HepG2 (cell line): ENCODE data around the gene SEC31A. TPM values are rescaled to one million over a fixed set of nuclear protein-coding genes. Genes with fewer than 3 reads are reported as not detected.

Source experiments
- ATAC-seq: fragments of 200-7000 bp; cut with Tn5 transposase; 3 replicates; pipeline ENCODE4 v1.9.1; 2020; ENCODE audit warnings: mild to moderate bottlenecking, moderate library complexity
- BruUV-seq: library from RNA; stranded (reverse); fragments of 400-500 nt; replicated peaks from 2 replicates; lab custom pipeline; 2021; lab: Mats Ljungman, UMichigan
- CTCF ChIA-PET: fragments of 300-600 bp; formaldehyde crosslinking; extraction: SDS; loops from one replicate; lab custom pipeline; 2021; ENCODE audit warnings: low total read pairs, inconsistent platforms, low intra/inter-chr PET ratio; lab: Yijun Ruan, JAX
- POLR2A ChIA-PET: fragments of 350-600 bp; sonication (Branson Sonifier 250); formaldehyde crosslinking; loops from one replicate; lab custom pipeline; 2020; ENCODE audit warnings: antibody characterized with exemption, inconsistent platforms; lab: Yijun Ruan, JAX
- DNase-seq: peaks from one replicate; pipeline ENCODE4 v3.0.0-alpha.2; 2015; ENCODE audit warnings: low spot score
- FAIRE-seq: peaks from 3 replicates; lab custom pipeline; 2011; peaks lifted over from hg19 to GRCh38; lab: Jason Lieb, UNC
- H2AFZ ChIP-seq: one replicate; pipeline ENCODE4 v1.6.1; 2011; ENCODE audit warnings: low read length, inconsistent platforms
- H3K27ac ChIP-seq: fragments of 300-600 bp; 3 replicates; pipeline ENCODE4 v1.8.0; 2011; ENCODE audit warnings: mixed run types, mild to moderate bottlenecking, mixed read lengths, low read length, inconsistent platforms; ENCODE audit not compliant: insufficient read depth; ENCODE audit errors: extremely low read length
- H3K27me3 ChIP-seq, 2 experiments: fragments of 200-600 bp in 1 of 2; 2 replicates in 1 of 2; 3 replicates in 1 of 2; pipeline versions ENCODE4 v1.6.0 to v1.8.0; 2011; ENCODE audit warnings: low read length in 2 of 2, mild to moderate bottlenecking in 2 of 2, moderate library complexity in 2 of 2, inconsistent platforms in 1 of 2; ENCODE audit not compliant: insufficient read depth in 2 of 2, control insufficient read depth in 1 of 2
- H3K36me3 ChIP-seq, 2 experiments: fragments of 200-600 bp in 1 of 2; replicated peaks in 1 of 2; 2 replicates in 1 of 2; 3 replicates in 1 of 2; pipeline versions ENCODE4 v1.5.1 to v1.8.0; 2011; ENCODE audit warnings: low read length in 2 of 2, inconsistent platforms in 1 of 2; ENCODE audit not compliant: insufficient read depth in 2 of 2, control insufficient read depth in 1 of 2
- H3K4me1 ChIP-seq: 2 replicates; pipeline ENCODE4 v1.5.1; 2012; ENCODE audit warnings: low read length, inconsistent platforms; ENCODE audit not compliant: insufficient read depth
- H3K4me2 ChIP-seq: 2 replicates; pipeline ENCODE4 v1.6.0; 2011; ENCODE audit warnings: low read depth, low read length, inconsistent platforms
- H3K4me3 ChIP-seq, 3 experiments: fragments of 200-600 bp in 1 of 3; sonication (generic), shearing (Covaris generic) in 1 of 3; replicated peaks in 1 of 3; 2 replicates each; pipeline ENCODE4 v1.5.1; 2011 to 2016; ENCODE audit warnings: low read length in 3 of 3, inconsistent platforms in 2 of 3, low read depth in 2 of 3, mild to moderate bottlenecking in 2 of 3, control low read depth in 1 of 3, mixed read lengths in 1 of 3; ENCODE audit not compliant: insufficient read depth in 1 of 3
- H3K79me2 ChIP-seq: one replicate; pipeline ENCODE4 v1.6.1; 2011; ENCODE audit warnings: low read length, inconsistent platforms; ENCODE audit not compliant: insufficient read depth
- H3K9ac ChIP-seq: 2 replicates; pipeline ENCODE4 v1.6.0; 2011; ENCODE audit warnings: mild to moderate bottlenecking, low read depth, low read length, inconsistent platforms; ENCODE audit not compliant: insufficient read depth
- H3K9me3 ChIP-seq: 2 replicates; pipeline ENCODE4 v1.5.1; 2012; ENCODE audit warnings: mild to moderate bottlenecking, low read length
- H4K20me1 ChIP-seq: 2 replicates; pipeline ENCODE4 v1.6.0; 2011; ENCODE audit warnings: inconsistent platforms, mild to moderate bottlenecking, low read length, moderate library complexity; ENCODE audit not compliant: insufficient read depth
- CREM ChIP-seq, 2 experiments: sonication (generic) in 1 of 2; formaldehyde crosslinking in 1 of 2; IDR thresholded peaks; 2 replicates each; pipeline versions ENCODE4 v1.4.0 to v1.6.1; 2016 to 2020; ENCODE audit warnings: antibody characterized with exemption in 1 of 2, mild to moderate bottlenecking in 1 of 2, missing genetic modification reagents in 1 of 2
- EZH2 ChIP-seq: conservative IDR thresholded peaks from 2 replicates; pipeline ENCODE4 v1.6.1; 2012; ENCODE audit warnings: mild to moderate bottlenecking, low read depth, low read length, moderate library complexity
- JUN ChIP-seq: sonication (generic); formaldehyde crosslinking; IDR thresholded peaks from 2 replicates; pipeline ENCODE4 v1.4.0; 2020; ENCODE audit warnings: mild to moderate bottlenecking, missing genetic modification reagents
- NR3C1 ChIP-seq: sonication (generic); formaldehyde crosslinking; IDR thresholded peaks from 2 replicates; pipeline ENCODE4 v1.4.0; 2020; ENCODE audit warnings: missing genetic modification reagents
- REL ChIP-seq: sonication (generic); formaldehyde crosslinking; conservative IDR thresholded peaks from 2 replicates; pipeline ENCODE4 v1.8.0; 2022; ENCODE audit warnings: mild to moderate bottlenecking, missing genetic modification reagents, moderate library complexity
- SALL1 ChIP-seq: sonication (generic); formaldehyde crosslinking; IDR thresholded peaks from 2 replicates; pipeline ENCODE4 v1.8.0; 2022; ENCODE audit warnings: mild to moderate bottlenecking, missing genetic modification reagents
- SATB2 ChIP-seq: sonication (generic); formaldehyde crosslinking; IDR thresholded peaks from 2 replicates; pipeline ENCODE4 v1.5.0; 2020; ENCODE audit warnings: missing genetic modification reagents
- SYNCRIP ChIP-seq: fragments of 200-400 bp; formaldehyde crosslinking; IDR thresholded peaks from 2 replicates; pipeline ENCODE4 v1.6.1; 2018; ENCODE audit warnings: mild to moderate bottlenecking, low read depth, low read length; ENCODE audit not compliant: insufficient read depth
- TSC22D2 ChIP-seq: sonication (generic); formaldehyde crosslinking; IDR thresholded peaks from 2 replicates; pipeline ENCODE4 v1.5.1; 2020; ENCODE audit warnings: missing genetic modification reagents, mild to moderate bottlenecking, borderline replicate concordance
- ZNF138 ChIP-seq: sonication (generic); formaldehyde crosslinking; IDR thresholded peaks from 2 replicates; pipeline ENCODE4 v1.5.0; 2020; ENCODE audit warnings: mild to moderate bottlenecking, low read depth, missing genetic modification reagents
- ZNF713 ChIP-seq: sonication (generic); formaldehyde crosslinking; IDR thresholded peaks from 2 replicates; pipeline ENCODE4 v1.4.0; 2020; ENCODE audit warnings: mild to moderate bottlenecking, missing genetic modification reagents
- WGBS: methylation state at CpG from one replicate; pipeline ENCODE4 v1.1.6; 2017; ENCODE audit warnings: low lambda C conversion rate; 5-methylcytosine and 5-hydroxymethylcytosine counted together
- in situ Hi-C: cut with HindIII; loops from 2 replicates; pipeline ENCODE4 v1.10.0; 2017; ENCODE audit warnings: low pct_unique_long_range_greater_than_20kb; ENCODE audit not compliant: extremely low pct_ligation_motif_present
- intact Hi-C: fragments of 100-400 bp; cut with micrococcal nuclease; formaldehyde crosslinking; loops from one replicate; pipeline ENCODE4 v1.10.0; 2022; ENCODE audit not compliant: unreplicated experiment
- polyA plus RNA-seq, 8 experiments: library from polyadenylated mRNA; depleted of rRNA in 3 of 8; stranded (reverse) in 7 of 8; unstranded in 1 of 8; fragments of >200 nt; fragmentation: Illumina TruSeq in 4 of 8; extraction: Trizol in 4 of 8; gene quantifications; 2 replicates each; pipeline versions ENCODE4 v1.2.1 to v1.2.3, GENCODE V29; 2011 to 2016; ENCODE audit warnings: low read depth in 4 of 8, missing spikeins in 1 of 8, mixed read lengths in 1 of 8; ENCODE audit not compliant: insufficient read depth in 1 of 8
- total RNA-seq, 5 experiments: library from RNA; depleted of rRNA; stranded (reverse); fragments of >200 nt; fragmentation: Illumina TruSeq; extraction: Trizol; gene quantifications; 2 replicates each; pipeline ENCODE4 v1.2.3, GENCODE V29; 2016; ENCODE audit warnings: low read depth in 1 of 5
- TF ChIP-seq, protein P1 (sequence below): sonication (generic); formaldehyde crosslinking; IDR thresholded peaks from 2 replicates; pipeline ENCODE4 v1.4.0; 2020; ENCODE audit warnings: missing genetic modification reagents, mild to moderate bottlenecking, borderline replicate concordance
- TF ChIP-seq, protein P2 (sequence below): sonication (generic); formaldehyde crosslinking; IDR thresholded peaks from 2 replicates; pipeline ENCODE4 v1.5.1; 2020; ENCODE audit warnings: missing genetic modification reagents, mild to moderate bottlenecking, borderline replicate concordance
- TF ChIP-seq, protein P3 (sequence below): sonication (generic); formaldehyde crosslinking; IDR thresholded peaks from 2 replicates; pipeline ENCODE4 v1.9.0; 2021; ENCODE audit warnings: mild to moderate bottlenecking, missing genetic modification reagents

The SEC31A gene
- total and polyA plus RNA-seq, 2 of the 13 experiments (the other 11 are each of a cell fraction or from before 2014, with no cell fraction given): 231 to 435 TPM

DNA sequence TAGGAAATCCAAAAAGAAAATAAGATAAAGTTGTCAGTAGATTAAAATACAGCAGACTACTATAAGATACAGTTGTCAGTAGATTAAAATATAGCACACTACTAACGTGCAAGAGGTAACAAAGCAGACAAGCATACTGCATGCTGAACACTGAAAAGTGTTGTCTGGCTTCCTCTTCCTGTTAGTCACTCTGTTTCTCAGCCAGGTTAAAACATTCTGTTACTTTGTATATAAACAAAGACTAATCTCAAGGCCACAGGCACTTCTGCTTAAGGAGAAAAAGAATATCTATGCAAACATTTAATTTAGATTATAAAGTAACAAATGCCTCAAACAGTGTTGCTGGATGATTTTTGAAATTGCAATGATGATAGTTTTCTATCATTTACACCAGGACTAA, 51.3 kb downstream of the SEC31A start (continued):
- TF ChIP-seq, protein P1, sequence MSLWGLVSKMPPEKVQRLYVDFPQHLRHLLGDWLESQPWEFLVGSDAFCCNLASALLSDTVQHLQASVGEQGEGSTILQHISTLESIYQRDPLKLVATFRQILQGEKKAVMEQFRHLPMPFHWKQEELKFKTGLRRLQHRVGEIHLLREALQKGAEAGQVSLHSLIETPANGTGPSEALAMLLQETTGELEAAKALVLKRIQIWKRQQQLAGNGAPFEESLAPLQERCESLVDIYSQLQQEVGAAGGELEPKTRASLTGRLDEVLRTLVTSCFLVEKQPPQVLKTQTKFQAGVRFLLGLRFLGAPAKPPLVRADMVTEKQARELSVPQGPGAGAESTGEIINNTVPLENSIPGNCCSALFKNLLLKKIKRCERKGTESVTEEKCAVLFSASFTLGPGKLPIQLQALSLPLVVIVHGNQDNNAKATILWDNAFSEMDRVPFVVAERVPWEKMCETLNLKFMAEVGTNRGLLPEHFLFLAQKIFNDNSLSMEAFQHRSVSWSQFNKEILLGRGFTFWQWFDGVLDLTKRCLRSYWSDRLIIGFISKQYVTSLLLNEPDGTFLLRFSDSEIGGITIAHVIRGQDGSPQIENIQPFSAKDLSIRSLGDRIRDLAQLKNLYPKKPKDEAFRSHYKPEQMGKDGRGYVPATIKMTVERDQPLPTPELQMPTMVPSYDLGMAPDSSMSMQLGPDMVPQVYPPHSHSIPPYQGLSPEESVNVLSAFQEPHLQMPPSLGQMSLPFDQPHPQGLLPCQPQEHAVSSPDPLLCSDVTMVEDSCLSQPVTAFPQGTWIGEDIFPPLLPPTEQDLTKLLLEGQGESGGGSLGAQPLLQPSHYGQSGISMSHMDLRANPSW (CRISPR knock-in tag): no peak
- TF ChIP-seq REL (no peak), EZH2 (no peak), SYNCRIP (no peak), NR3C1 (CRISPR knock-in tag) (no peak), ZNF138 (no peak), TSC22D2 (no peak), ZNF713 (no peak), JUN (no peak)
- TF ChIP-seq, protein P2, sequence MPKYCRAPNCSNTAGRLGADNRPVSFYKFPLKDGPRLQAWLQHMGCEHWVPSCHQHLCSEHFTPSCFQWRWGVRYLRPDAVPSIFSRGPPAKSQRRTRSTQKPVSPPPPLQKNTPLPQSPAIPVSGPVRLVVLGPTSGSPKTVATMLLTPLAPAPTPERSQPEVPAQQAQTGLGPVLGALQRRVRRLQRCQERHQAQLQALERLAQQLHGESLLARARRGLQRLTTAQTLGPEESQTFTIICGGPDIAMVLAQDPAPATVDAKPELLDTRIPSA (CRISPR knock-in tag): no peak

DNA sequence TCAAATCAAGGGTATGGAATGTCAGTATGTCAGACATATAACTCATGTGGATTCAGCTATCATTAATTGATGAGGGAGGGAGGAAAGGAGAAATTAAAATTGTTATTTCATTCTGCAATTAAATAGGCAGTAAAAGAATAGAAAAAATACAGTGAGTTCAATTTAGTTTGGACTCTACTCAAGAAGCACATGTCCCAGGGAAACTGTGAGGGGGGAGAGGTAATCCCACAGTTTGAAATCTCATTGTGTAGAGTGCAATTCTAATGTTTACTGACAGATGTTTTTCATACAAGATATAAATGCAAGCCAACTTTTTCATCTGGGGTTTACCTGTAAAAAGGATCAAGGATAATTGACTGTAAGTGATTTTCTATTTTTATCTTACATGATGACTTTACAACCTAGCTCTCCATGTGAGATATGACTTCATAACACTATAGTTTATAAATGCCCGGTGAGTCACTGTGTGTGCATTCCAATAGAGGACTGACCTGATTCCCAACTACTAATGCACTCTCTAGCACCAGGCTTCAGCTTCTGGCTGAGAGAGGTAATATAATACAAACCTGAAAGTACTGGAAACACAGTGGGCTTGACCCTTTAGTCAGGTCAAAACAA, 57.1 kb downstream of the SEC31A start:
- Histone ChIP-seq H3K79me2 (no peaks in the 10 kb centered on the region), H2AFZ (no peak overlapping the region), H3K27me3 (no peaks in the 10 kb centered on the region), H3K36me3 (peaks cover 11 to 43% of the 10 kb centered on the region in 2 experiments), H3K27ac (no peak overlapping the region), H3K4me1 (no peaks in the 10 kb centered on the region), H3K4me2 (no peak overlapping the region), H3K4me3 (no peak overlapping the region), H3K9me3 (no peaks in the 10 kb centered on the region), H4K20me1 (0 out of 2 replicates have a peak, but pooled peaks cover 6% of the 10 kb centered on the region), H3K9ac (no peak overlapping the region)
- intact Hi-C loops: no loop called here
- CTCF ChIA-PET: no interaction called here
- ATAC-seq (peak; percentile 75), DNase-seq (peak; percentile 27), FAIRE-seq (no peak)
- BruUV-seq: no TSS peak
- in situ Hi-C loops: no loop called here
- POLR2A ChIA-PET: no interaction called here
- 89% methylated on average over 1 of the region's 1 CpG for WGBS
- TF ChIP-seq SALL1 (CRISPR knock-in tag) (no peak), SATB2 (CRISPR knock-in tag) (no peak), CREM (IDR thresholded peaks at IDR 0.05) (no peak), CREM (CRISPR knock-in tag; IDR thresholded peaks at IDR 0.05) (no peak)
- TF ChIP-seq, protein P3, sequence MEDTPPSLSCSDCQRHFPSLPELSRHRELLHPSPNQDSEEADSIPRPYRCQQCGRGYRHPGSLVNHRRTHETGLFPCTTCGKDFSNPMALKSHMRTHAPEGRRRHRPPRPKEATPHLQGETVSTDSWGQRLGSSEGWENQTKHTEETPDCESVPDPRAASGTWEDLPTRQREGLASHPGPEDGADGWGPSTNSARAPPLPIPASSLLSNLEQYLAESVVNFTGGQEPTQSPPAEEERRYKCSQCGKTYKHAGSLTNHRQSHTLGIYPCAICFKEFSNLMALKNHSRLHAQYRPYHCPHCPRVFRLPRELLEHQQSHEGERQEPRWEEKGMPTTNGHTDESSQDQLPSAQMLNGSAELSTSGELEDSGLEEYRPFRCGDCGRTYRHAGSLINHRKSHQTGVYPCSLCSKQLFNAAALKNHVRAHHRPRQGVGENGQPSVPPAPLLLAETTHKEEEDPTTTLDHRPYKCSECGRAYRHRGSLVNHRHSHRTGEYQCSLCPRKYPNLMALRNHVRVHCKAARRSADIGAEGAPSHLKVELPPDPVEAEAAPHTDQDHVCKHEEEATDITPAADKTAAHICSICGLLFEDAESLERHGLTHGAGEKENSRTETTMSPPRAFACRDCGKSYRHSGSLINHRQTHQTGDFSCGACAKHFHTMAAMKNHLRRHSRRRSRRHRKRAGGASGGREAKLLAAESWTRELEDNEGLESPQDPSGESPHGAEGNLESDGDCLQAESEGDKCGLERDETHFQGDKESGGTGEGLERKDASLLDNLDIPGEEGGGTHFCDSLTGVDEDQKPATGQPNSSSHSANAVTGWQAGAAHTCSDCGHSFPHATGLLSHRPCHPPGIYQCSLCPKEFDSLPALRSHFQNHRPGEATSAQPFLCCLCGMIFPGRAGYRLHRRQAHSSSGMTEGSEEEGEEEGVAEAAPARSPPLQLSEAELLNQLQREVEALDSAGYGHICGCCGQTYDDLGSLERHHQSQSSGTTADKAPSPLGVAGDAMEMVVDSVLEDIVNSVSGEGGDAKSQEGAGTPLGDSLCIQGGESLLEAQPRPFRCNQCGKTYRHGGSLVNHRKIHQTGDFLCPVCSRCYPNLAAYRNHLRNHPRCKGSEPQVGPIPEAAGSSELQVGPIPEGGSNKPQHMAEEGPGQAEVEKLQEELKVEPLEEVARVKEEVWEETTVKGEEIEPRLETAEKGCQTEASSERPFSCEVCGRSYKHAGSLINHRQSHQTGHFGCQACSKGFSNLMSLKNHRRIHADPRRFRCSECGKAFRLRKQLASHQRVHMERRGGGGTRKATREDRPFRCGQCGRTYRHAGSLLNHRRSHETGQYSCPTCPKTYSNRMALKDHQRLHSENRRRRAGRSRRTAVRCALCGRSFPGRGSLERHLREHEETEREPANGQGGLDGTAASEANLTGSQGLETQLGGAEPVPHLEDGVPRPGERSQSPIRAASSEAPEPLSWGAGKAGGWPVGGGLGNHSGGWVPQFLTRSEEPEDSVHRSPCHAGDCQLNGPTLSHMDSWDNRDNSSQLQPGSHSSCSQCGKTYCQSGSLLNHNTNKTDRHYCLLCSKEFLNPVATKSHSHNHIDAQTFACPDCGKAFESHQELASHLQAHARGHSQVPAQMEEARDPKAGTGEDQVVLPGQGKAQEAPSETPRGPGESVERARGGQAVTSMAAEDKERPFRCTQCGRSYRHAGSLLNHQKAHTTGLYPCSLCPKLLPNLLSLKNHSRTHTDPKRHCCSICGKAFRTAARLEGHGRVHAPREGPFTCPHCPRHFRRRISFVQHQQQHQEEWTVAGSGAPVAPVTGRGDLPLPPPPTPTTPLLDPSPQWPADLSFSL (CRISPR knock-in tag): no peak
